K562 (cell line): Measurements from ENCODE around the gene NRARP. TPM values are rescaled to one million over a fixed set of nuclear protein-coding genes. Genes with fewer than 3 reads are reported as not detected.

ENCODE experiments used
- DMBX1 ChIP-seq: fragments of 250-450 bp; sonication (Bioruptor Pico); IDR thresholded peaks from 2 replicates; pipeline ENCODE4 v1.8.0; 2022; ENCODE audit warnings: inconsistent platforms, mild to moderate bottlenecking, moderate library complexity, borderline replicate concordance
- GTF2A2 ChIP-seq: IDR thresholded peaks from 2 replicates; pipeline ENCODE4 v1.6.1; 2016; ENCODE audit warnings: mild to moderate bottlenecking, missing genetic modification characterization, missing compliant biosample characterization
- MIER1 ChIP-seq: fragments of 450-650 bp; IDR thresholded peaks from 2 replicates; pipeline ENCODE4 v1.6.1; 2016; ENCODE audit warnings: antibody characterized with exemption, mild to moderate bottlenecking, low read depth
- MTA1 ChIP-seq: fragments of 450-650 bp; IDR thresholded peaks from 2 replicates; pipeline ENCODE4 v1.6.1; 2017; ENCODE audit warnings: borderline replicate concordance
- MXI1 ChIP-seq: IDR thresholded peaks from 2 replicates; pipeline ENCODE4 v1.6.1; 2011; ENCODE audit warnings: low read depth, mild to moderate bottlenecking, improper control_type of control experiment, low read length
- POLR2AphosphoS5 ChIP-seq: IDR thresholded peaks from 2 replicates; pipeline ENCODE4 v1.6.1; 2011; ENCODE audit warnings: mild to moderate bottlenecking, low read depth, low read length, moderate library complexity; ENCODE audit not compliant: control insufficient read depth, insufficient read depth
- SREBF1 ChIP-seq: fragments of 150-350 bp; IDR thresholded peaks from 2 replicates; pipeline ENCODE4 v1.6.1; 2014; ENCODE audit warnings: antibody characterized with exemption, low read depth, low read length, borderline replicate concordance
- TSC22D4 ChIP-seq: fragments of 450-650 bp; IDR thresholded peaks from 2 replicates; pipeline ENCODE4 v1.6.1; 2016; ENCODE audit warnings: missing genetic modification characterization, missing biosample characterization, control low read depth
- XRCC5 ChIP-seq: fragments of 200-400 bp; formaldehyde crosslinking; IDR thresholded peaks from 2 replicates; pipeline ENCODE4 v1.6.1; 2017; ENCODE audit warnings: low read depth, mild to moderate bottlenecking, low read length
- ZNF780A ChIP-seq: fragments of 250-450 bp; sonication (Bioruptor Pico); IDR thresholded peaks from 2 replicates; pipeline ENCODE4 v1.5.0; 2021; ENCODE audit warnings: mild to moderate bottlenecking
- polyA plus RNA-seq, 8 experiments: library from polyadenylated mRNA; depleted of rRNA in 4 of 8; stranded (reverse) in 5 of 8; unstranded in 3 of 8; fragments of >200 nt; fragmentation: Nextera tagmentation in 2 of 8; fragmentation: Illumina TruSeq in 1 of 8; extraction: Ambion mirVana in 2 of 8; extraction: Trizol in 1 of 8; gene quantifications; 2 replicates each; pipeline versions ENCODE4 v1.2.1 to v1.2.3, GENCODE V29; 2011 to 2014; ENCODE audit warnings: inconsistent platforms in 1 of 8, missing spikeins in 1 of 8
- total RNA-seq, 7 experiments: library from RNA; depleted of rRNA in 6 of 7; stranded (reverse); fragments of >200 nt in 6 of 7; fragmentation: Illumina TruSeq in 2 of 7; extraction: Trizol in 2 of 7; gene quantifications; 2 replicates each; pipeline versions ENCODE4 v1.2.1 to v1.2.3, GENCODE V29; 2011 to 2021; ENCODE audit warnings: low replicate concordance in 1 of 7
- TF ChIP-seq, protein P1 (sequence below): sonication (generic); formaldehyde crosslinking; IDR thresholded peaks from 2 replicates; pipeline ENCODE4 v1.8.0; 2023; ENCODE audit warnings: missing genetic modification reagents, mild to moderate bottlenecking, borderline replicate concordance
- TF ChIP-seq, protein P2 (sequence below): fragments of 450-650 bp; formaldehyde crosslinking; IDR thresholded peaks from 2 replicates; pipeline ENCODE4 v1.4.0; 2022; ENCODE audit warnings: missing genetic modification characterization
- TF ChIP-seq, protein P3 (sequence below), 2 experiments: fragments of 450-650 bp in 1 of 2; IDR thresholded peaks; 2 replicates each; pipeline ENCODE4 v1.6.1; 2011 to 2017; ENCODE audit warnings: low read depth in 2 of 2, antibody characterized with exemption in 1 of 2, borderline replicate concordance in 1 of 2, low read length in 1 of 2, mild to moderate bottlenecking in 1 of 2, mixed read lengths in 1 of 2; ENCODE audit not compliant: control insufficient read depth in 1 of 2
- TF ChIP-seq, protein P4 (sequence below): fragments of 250-450 bp; sonication (Bioruptor Pico); IDR thresholded peaks from 2 replicates; pipeline ENCODE4 v1.5.0; 2022; ENCODE audit warnings: mild to moderate bottlenecking

NRARP gene
- total and polyA plus RNA-seq, 9 of the 15 experiments (the other 6 are each of a cell fraction or from before 2014, with no cell fraction given): 2.0 to 24.5 (median 7.2) TPM; not detected in 2

DNA sequence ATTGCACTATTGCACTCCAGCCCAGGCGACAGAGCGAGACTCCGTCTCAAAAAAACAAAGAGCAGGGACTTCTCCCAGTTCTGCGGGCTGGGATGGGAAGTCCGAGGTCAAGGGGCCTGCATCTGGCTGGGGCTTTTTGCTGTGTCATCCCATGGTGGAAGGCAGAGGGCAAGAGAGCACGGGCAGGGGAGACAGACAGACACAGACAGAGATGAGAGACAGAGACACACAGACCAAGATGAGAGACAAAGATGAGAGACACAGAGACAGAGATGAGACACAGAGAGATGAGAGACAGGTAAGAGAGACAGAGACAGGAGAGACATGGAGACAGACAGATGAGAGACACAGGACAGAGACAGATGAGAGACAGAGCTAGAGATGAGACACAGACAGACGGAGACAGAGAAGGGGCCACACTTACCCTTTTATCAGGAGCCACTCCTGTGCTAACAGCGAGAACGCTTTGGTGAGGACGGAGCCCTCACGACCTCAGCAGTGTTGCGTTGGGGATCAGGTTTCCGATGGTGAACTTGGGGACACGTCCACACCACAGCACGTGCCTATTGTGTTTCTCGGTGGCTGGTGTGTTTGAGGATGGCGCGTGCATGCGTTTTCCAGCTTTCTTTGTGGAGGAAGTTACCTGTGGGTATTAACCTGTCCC is 33.4 kb downstream of the NRARP start (continued):
- TF ChIP-seq, protein P1, sequence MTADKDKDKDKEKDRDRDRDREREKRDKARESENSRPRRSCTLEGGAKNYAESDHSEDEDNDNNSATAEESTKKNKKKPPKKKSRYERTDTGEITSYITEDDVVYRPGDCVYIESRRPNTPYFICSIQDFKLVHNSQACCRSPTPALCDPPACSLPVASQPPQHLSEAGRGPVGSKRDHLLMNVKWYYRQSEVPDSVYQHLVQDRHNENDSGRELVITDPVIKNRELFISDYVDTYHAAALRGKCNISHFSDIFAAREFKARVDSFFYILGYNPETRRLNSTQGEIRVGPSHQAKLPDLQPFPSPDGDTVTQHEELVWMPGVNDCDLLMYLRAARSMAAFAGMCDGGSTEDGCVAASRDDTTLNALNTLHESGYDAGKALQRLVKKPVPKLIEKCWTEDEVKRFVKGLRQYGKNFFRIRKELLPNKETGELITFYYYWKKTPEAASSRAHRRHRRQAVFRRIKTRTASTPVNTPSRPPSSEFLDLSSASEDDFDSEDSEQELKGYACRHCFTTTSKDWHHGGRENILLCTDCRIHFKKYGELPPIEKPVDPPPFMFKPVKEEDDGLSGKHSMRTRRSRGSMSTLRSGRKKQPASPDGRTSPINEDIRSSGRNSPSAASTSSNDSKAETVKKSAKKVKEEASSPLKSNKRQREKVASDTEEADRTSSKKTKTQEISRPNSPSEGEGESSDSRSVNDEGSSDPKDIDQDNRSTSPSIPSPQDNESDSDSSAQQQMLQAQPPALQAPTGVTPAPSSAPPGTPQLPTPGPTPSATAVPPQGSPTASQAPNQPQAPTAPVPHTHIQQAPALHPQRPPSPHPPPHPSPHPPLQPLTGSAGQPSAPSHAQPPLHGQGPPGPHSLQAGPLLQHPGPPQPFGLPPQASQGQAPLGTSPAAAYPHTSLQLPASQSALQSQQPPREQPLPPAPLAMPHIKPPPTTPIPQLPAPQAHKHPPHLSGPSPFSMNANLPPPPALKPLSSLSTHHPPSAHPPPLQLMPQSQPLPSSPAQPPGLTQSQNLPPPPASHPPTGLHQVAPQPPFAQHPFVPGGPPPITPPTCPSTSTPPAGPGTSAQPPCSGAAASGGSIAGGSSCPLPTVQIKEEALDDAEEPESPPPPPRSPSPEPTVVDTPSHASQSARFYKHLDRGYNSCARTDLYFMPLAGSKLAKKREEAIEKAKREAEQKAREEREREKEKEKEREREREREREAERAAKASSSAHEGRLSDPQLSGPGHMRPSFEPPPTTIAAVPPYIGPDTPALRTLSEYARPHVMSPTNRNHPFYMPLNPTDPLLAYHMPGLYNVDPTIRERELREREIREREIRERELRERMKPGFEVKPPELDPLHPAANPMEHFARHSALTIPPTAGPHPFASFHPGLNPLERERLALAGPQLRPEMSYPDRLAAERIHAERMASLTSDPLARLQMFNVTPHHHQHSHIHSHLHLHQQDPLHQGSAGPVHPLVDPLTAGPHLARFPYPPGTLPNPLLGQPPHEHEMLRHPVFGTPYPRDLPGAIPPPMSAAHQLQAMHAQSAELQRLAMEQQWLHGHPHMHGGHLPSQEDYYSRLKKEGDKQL (CRISPR knock-in tag): no peak
- no peak for TF ChIP-seq MXI1
- peak; percentile 82 for TF ChIP-seq MTA1
- TF ChIP-seq MIER1: peak; percentile 69; the same call in 1 of the 2 replicates
- TF ChIP-seq TSC22D4 (tag): no peak
- no peak for TF ChIP-seq SREBF1
- TF ChIP-seq, protein P2, sequence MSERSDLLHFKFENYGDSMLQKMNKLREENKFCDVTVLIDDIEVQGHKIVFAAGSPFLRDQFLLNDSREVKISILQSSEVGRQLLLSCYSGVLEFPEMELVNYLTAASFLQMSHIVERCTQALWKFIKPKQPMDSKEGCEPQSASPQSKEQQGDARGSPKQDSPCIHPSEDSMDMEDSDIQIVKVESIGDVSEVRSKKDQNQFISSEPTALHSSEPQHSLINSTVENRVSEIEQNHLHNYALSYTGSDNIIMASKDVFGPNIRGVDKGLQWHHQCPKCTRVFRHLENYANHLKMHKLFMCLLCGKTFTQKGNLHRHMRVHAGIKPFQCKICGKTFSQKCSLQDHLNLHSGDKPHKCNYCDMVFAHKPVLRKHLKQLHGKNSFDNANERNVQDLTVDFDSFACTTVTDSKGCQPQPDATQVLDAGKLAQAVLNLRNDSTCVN (CRISPR knock-in tag): peak; percentile 95
- TF ChIP-seq, protein P3, sequence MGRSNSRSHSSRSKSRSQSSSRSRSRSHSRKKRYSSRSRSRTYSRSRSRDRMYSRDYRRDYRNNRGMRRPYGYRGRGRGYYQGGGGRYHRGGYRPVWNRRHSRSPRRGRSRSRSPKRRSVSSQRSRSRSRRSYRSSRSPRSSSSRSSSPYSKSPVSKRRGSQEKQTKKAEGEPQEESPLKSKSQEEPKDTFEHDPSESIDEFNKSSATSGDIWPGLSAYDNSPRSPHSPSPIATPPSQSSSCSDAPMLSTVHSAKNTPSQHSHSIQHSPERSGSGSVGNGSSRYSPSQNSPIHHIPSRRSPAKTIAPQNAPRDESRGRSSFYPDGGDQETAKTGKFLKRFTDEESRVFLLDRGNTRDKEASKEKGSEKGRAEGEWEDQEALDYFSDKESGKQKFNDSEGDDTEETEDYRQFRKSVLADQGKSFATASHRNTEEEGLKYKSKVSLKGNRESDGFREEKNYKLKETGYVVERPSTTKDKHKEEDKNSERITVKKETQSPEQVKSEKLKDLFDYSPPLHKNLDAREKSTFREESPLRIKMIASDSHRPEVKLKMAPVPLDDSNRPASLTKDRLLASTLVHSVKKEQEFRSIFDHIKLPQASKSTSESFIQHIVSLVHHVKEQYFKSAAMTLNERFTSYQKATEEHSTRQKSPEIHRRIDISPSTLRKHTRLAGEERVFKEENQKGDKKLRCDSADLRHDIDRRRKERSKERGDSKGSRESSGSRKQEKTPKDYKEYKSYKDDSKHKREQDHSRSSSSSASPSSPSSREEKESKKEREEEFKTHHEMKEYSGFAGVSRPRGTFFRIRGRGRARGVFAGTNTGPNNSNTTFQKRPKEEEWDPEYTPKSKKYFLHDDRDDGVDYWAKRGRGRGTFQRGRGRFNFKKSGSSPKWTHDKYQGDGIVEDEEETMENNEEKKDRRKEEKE (IDR thresholded peaks at IDR 0.05; ENCODE audit: borderline replicate concordance in 1 of 2, control insufficient read depth in 1 of 2, low read depth in 2 of 2, low read length in 1 of 2): peak in 1 of 2 experiments; percentile 71; a peak in 1 of 4 replicates
- no peak for TF ChIP-seq GTF2A2 (tag)
- TF ChIP-seq POLR2AphosphoS5: no peak
- TF ChIP-seq XRCC5: no peak
- 0 out of 2 replicates have a peak, but pooled peaks have one; percentile 17 for TF ChIP-seq DMBX1 (CRISPR knock-in tag)
- TF ChIP-seq ZNF780A (CRISPR knock-in tag): no peak
- TF ChIP-seq, protein P4, sequence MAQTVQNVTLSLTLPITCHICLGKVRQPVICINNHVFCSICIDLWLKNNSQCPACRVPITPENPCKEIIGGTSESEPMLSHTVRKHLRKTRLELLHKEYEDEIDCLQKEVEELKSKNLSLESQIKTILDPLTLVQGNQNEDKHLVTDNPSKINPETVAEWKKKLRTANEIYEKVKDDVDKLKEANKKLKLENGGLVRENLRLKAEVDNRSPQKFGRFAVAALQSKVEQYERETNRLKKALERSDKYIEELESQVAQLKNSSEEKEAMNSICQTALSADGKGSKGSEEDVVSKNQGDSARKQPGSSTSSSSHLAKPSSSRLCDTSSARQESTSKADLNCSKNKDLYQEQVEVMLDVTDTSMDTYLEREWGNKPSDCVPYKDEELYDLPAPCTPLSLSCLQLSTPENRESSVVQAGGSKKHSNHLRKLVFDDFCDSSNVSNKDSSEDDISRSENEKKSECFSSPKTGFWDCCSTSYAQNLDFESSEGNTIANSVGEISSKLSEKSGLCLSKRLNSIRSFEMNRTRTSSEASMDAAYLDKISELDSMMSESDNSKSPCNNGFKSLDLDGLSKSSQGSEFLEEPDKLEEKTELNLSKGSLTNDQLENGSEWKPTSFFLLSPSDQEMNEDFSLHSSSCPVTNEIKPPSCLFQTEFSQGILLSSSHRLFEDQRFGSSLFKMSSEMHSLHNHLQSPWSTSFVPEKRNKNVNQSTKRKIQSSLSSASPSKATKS: no peak
